NCI-H82 treated with DMSO at 0.1 percent for 48 hours (cell line): Measurements from ENCODE around the gene P2RX6.

ENCODE experiments used
- DNase-seq: peaks from one replicate; lab custom pipeline; 2025; ENCODE audit not compliant: unreplicated experiment; lab: John Stamatoyannopoulos, UW

Gene P2RX6

GRCh38 chr22:20979243-20979809 lies 35.6 kb upstream of the P2RX6 start:
- DNase-seq = no peak

- DNase-seq = no peak
These were observed 35.0 kb upstream of the P2RX6 start for GRCh38 chr22:20979940-20980453.

DNA sequence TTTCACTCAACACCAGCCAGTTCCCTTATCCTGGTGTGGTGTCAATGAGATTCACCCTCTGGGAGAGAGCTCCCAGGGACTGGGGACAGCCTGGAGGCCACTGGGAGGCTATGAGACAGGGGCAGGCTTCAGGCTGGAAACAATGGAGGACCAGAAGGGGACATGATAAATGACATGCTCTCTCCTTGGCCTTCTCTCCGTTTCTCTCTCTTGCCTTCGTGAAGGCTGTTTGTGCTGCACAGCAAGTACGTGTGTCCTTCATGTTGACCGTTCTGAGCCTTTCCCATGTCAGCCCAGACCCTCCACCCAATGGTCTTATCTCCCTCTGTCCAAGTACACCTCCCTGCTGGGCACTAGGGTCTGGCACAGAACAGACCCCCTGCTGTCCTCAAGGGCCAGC lies 34.4 kb upstream of the P2RX6 start:
- DNase-seq = no peak

- no peak for DNase-seq
These were observed 33.8 kb upstream of the P2RX6 start for GRCh38 chr22:20980938-20981722.

DNA sequence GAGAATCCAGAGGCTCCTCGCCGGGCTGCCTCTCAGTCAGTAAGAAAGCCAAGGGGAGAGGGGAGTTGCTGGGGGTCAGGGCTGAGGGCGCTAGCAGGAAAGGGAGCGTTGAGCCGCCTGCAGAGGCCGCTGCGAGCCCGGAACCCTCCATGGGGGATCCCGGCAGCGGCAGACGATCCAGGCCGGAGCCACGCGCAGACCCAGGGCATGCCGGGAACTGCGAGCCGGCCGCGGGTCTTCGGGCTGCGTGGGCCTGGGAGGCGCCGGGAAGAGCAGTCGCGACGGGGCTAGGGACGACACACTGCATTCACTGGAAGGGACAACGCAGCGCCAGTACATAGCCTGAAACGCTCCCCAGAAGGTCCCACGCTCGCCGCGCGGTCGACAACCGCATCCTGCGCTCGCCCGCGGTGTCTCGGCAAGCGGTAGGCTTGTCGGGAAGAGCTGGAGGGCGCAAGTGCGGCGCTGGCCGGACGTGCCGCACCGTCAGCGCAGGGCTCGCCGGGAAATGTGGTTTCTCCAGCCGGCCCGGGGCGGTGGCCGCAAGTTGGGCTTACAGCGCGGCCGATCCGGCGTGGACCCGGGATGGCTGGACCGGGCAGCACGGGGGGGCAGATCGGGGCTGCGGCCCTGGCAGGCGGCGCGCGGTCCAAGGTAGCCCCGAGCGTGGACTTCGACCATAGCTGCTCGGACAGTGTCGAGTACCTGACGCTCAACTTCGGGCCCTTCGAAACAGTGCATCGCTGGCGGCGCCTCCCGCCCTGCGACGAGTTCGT lies 33.0 kb upstream of the P2RX6 start, which contains the start of gene LZTR1:
Gene LZTR1 (plus strand): TSS at position 511 of the 776 bp plus-strand sequence. CDS start 75 bp downstream, at position 586.
- DNase-seq = peak; percentile 7

DNA sequence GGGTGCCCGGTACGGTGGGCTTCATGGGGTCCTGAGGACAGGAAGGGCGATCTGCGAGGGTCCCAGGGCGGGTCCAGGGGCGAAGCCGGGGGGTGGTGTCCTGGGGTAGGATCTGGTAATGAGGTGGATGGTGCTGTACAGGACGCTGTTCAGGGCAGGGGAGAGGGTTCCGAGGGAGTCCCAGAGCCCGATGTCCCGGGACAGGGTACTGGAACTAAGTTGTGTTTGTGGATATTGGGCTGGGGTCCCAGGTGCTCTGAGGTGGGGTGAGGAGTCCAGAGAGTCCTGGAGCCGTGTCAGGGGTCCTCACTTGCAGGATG lies 32.4 kb upstream of the P2RX6 start:
- DNase-seq = no peak

- DNase-seq = no peak
These were observed 31.7 kb upstream of the P2RX6 start for GRCh38 chr22:20983081-20983771.

DNA sequence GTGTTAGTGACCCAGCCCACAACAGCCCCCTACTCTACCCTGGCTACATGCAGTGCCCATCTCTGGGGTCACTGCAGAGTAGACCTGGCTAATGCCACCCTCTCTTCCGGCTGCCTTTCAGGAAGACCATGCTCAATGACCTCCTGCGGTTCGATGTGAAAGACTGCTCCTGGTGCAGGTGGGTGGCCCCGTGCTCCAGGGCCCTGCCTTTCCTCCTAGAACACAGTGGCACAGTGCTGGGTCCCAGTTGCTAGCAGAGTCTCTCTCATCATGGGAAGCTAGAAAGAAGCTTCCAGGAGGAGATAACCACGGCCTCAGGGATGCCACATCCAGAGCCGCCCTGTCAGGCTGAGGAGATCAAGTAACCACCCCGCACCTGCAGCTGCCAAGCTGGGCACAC lies 29.2 kb upstream of the P2RX6 start:
- DNase-seq = no peak

DNA sequence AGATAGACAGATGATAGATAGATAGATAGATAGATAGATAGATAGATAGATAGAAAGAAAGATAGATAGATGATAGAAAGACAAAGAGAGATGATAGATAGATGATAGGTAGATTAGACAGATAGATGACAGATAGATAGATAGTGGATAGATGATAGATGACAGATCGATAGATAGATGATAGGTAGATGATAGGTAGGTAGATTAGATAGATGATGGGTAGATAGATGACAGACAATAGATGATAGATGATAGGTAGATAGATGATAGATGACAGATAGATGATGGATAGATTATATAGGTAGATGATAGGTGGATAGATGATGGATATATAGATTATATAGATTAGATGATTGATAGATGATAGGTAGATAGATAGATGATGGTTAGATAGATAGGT lies 28.6 kb upstream of the P2RX6 start:
- DNase-seq = no peak

- DNase-seq = no peak
These were observed 27.6 kb upstream of the P2RX6 start for GRCh38 chr22:20987375-20987774.

DNA sequence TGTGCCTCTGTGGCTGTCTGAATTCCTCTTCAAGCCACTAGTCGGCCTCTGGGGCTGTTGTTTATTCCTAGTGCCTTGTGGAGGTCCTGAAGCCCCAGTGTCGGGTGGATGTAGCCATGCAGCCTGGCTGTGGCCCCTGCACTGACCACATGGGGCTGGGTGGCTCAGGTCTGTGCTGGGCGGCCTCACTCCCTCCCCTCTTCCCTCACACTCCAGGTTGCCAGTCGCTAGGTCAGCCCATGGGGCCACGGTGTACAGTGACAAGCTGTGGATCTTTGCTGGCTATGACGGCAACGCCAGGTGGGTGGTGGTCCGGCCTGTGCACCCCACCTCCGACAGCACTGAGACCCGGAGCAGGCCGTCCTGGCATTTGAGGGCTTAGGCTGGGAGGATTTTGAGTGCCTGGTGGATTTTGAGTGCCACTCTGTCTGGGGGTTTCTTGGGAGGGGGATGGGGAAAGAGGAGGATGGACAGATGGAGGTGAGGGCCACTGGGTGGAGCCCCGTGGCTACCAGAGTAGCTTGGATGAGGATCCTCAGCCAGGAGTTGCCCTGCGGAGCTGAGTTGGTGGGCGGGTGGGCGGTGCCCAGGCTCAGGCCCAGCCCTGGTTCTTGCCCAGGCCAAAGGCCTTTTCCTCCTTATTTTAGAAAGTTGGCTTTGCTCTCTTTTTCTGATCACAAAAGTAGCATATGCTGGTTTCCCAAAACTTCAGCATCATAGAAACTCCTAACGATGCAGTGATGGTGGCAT lies 26.2 kb upstream of the P2RX6 start:
- no peak for DNase-seq

GRCh38 chr22:20989323-20990138 lies 25.4 kb upstream of the P2RX6 start:
- DNase-seq = no peak

DNA sequence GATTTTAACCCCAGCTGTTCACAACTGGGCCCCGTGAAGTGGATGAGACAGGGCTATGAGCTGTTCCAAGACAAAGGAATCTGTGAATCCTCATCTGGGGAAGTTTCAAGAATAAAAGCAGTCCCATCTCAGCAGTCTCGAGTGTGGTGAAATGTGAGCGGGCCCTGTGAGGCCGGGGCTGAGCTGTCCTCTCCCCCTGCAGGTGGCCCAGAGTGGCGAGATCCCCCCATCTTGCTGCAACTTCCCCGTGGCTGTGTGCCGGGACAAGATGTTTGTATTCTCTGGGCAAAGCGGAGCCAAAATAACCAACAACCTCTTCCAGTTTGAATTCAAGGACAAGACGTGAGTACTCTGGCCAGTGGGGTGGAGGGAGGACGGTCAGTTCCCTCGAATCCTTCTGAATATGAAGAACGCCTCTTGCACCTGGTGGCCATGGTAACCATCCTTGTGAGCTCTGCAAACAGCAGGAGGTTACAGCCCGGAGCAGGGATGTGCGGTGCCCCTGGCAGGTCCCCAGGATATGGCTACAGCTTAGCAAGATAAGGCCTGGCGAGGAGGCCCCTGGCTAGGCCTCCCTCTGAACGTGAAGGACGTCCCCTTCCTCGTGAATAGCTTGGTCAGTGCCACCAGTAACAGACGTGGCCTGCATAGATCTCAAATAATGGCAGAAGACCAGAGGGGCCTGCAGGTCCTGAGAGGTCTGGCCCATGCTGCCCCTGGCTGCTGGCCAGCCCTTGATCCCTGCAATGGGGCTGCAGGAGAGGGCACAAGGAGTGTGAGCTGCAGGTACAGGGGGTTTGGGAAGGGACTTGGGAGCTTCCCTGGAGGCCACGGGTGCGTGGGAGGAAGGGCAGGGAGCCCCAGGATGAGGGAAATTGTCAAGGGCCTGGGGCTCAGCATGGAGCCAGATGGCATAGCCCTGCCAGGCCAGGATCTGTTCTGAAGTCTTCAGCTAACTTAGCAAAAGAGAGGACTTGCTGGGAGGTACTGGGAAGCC lies 24.5 kb upstream of the P2RX6 start:
- no peak for DNase-seq

GRCh38 chr22:20991252-20992055 lies 23.5 kb upstream of the P2RX6 start:
- DNase-seq = no peak

DNA sequence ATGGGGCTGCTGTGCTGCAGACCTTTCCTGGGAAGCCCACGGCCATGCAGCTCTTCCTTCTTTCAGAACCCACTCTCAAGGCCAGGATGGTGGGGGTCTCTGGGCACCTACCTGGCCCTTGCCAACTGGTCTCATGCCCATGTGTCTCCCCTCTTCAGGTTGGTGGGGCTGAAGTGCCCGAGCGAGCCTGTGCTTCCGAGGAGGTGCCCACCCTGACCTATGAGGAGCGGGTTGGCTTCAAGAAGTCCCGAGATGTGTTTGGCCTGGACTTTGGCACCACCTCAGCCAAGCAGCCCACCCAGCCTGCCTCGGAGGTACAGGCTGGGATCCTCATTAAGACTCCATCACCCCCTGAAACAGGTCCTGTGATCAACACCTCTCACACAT lies 22.9 kb upstream of the P2RX6 start:
- no peak for DNase-seq

- DNase-seq = no peak
These were observed 22.3 kb upstream of the P2RX6 start for GRCh38 chr22:20992456-20993303.
